IPS-18a (cell line): ENCODE measurements around the gene TTC39A.
"Not testable (repeated sequence)": the region's sequence is repeated elsewhere in the genome, so short reads cannot be mapped to it uniquely, and the experiment has no call there.

Experiments
- H3K27ac ChIP-seq: one replicate; pipeline ENCODE4 v1.5.1; 2013; ENCODE audit warnings: low read length
- H3K27me3 ChIP-seq: one replicate; pipeline ENCODE4 v1.6.1; 2013; ENCODE audit warnings: mild to moderate bottlenecking, low read length; ENCODE audit not compliant: control insufficient read depth, insufficient read depth
- H3K36me3 ChIP-seq: one replicate; pipeline ENCODE4 v1.6.1; 2013; ENCODE audit warnings: low read depth, low read length; ENCODE audit not compliant: control insufficient read depth
- H3K4me1 ChIP-seq: one replicate; pipeline ENCODE4 v1.6.1; 2013; ENCODE audit warnings: low read depth, low read length; ENCODE audit not compliant: control insufficient read depth
- H3K4me3 ChIP-seq: one replicate; pipeline ENCODE4 v1.5.1; 2013; ENCODE audit warnings: low read length
- H3K9ac ChIP-seq: one replicate; pipeline ENCODE4 v1.6.1; 2013; ENCODE audit warnings: mild to moderate bottlenecking, low read length, moderate library complexity
- H3K9me3 ChIP-seq: one replicate; pipeline ENCODE4 v1.6.1; 2013; ENCODE audit warnings: low read depth, low read length; ENCODE audit not compliant: control insufficient read depth

TTC39A gene

GRCh38 chr1:51270751-51271150, 59.6 kb downstream of the TTC39A start:
- H3K36me3 ChIP-seq, result peaks cover 19% of the 10 kb centered on the region
- H3K27ac ChIP-seq, result no peak overlapping the region
- no peaks in the 10 kb centered on the region for H3K9me3 ChIP-seq
- H3K9ac ChIP-seq, result no peak overlapping the region
- H3K4me3 ChIP-seq, result no peak overlapping the region
- no peaks in the 10 kb centered on the region for H3K4me1 ChIP-seq
- no peaks in the 10 kb centered on the region for H3K27me3 ChIP-seq

GRCh38 chr1:51268634-51269033, 61.7 kb downstream of the TTC39A start:
- Histone ChIP-seq H3K27me3 (no peaks in the 10 kb centered on the region), H3K9ac (no peak overlapping the region), H3K9me3 (no peaks in the 10 kb centered on the region), H3K4me3 (no peak overlapping the region), H3K36me3 (peaks cover 19% of the 10 kb centered on the region), H3K27ac (no peak overlapping the region), H3K4me1 (no peaks in the 10 kb centered on the region)

DNA sequence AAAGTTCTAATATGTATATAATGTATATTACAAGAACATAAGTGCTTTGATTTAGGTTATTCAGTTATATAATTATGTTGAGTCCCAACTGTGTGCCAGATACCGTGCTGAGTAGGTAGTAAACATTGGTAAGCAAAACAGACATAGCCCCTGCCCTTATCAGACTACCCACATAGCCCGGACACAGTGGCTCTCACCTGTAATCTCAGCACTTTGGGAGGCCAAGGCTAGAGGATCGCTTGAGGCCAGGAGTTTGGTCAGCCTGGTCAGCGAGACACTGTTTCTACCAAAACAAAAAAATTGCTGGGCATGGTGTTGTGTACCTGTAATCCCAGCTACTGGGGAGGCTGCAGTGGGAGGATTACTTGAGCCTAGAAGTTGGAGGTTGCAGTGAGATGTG, 63.6 kb downstream of the TTC39A start:
- H3K4me1 ChIP-seq, result no peaks in the 10 kb centered on the region

DNA sequence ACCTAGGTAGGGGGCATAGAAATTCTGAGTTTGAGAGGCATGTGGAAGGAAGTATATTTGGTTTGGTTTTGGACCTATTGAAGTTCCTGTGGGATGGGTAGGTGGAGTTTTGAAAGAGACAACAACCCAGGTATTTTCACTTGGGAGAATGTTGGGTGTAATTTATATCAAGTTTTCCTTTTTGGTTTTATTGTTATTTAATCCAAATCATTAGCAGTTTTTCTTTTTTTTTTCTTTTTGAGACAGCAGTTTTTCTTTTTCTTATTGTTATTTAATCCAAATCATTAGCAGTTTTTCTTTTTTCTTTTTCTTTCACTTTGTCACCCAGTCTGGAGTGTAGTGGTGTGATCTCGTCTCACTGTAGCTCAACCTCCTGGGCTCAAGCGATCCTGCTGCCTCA, 64.2 kb downstream of the TTC39A start:
- H3K27ac ChIP-seq, result no peak overlapping the region
- peaks cover 9% of the 10 kb centered on the region for H3K36me3 ChIP-seq
- no peaks in the 10 kb centered on the region for H3K27me3 ChIP-seq
- H3K9ac ChIP-seq, result no peak overlapping the region
- H3K4me3 ChIP-seq, result no peak overlapping the region
- H3K9me3 ChIP-seq, result no peaks in the 10 kb centered on the region
- no peaks in the 10 kb centered on the region for H3K4me1 ChIP-seq

More for the DNA sequence above, 63.6 kb downstream of the TTC39A start:
- H3K27ac ChIP-seq, result no peak overlapping the region
- no peaks in the 10 kb centered on the region for H3K27me3 ChIP-seq
- peaks cover 15% of the 10 kb centered on the region for H3K36me3 ChIP-seq
- H3K9me3 ChIP-seq, result no peaks in the 10 kb centered on the region
- H3K9ac ChIP-seq, result no peak overlapping the region
- no peak overlapping the region for H3K4me3 ChIP-seq

DNA sequence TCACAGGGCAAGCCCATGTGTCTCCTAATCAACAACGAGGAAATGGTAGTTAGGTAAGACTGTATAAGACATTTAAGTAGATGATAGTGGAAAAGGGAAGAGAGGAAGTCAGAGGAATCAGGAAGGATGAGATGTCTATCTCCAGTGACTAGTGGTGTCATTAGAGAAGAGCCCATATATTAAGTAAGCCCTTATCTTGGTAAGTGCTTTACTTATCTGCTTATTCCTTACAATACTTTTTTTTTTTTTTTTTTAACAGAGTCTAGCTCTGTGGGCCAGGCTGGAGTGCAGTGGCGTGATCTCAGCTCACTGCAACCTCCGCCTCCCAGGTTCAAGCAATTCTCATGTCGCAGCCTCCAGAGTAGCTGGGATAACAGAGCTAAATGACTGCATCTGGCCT, 64.7 kb downstream of the TTC39A start:
- H3K9ac ChIP-seq, result no peak overlapping the region
- no peak overlapping the region for H3K27ac ChIP-seq
- H3K27me3 ChIP-seq, result no peaks in the 10 kb centered on the region
- no peaks in the 10 kb centered on the region for H3K4me1 ChIP-seq
- no peaks in the 10 kb centered on the region for H3K9me3 ChIP-seq
- no peak overlapping the region for H3K4me3 ChIP-seq
- H3K36me3 ChIP-seq, result peaks cover 3% of the 10 kb centered on the region

DNA sequence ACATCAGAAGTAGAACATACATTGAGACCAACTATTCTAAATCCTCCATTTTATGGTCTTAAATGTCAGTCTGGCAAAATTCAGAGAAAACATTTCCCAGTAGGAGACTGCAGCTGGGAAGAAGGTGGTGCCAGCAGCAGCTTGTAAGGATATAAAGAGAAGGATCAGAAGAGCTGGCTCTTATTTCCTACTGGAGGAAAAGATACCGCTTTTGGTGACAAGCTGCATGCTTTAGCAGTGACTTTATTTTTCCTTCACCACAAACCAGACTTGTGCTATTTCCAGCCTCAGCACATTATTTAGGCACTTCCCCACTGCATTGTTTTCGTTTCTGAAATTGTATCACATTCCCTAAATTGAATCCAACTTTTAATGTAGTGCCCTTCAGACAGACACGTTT, 65.9 kb downstream of the TTC39A start:
- H3K4me3 ChIP-seq, result no peak overlapping the region
- no peaks in the 10 kb centered on the region for H3K27me3 ChIP-seq
- H3K9me3 ChIP-seq, result no peaks in the 10 kb centered on the region
- H3K36me3 ChIP-seq, result no peaks in the 10 kb centered on the region
- no peaks in the 10 kb centered on the region for H3K4me1 ChIP-seq
- no peak overlapping the region for H3K27ac ChIP-seq
- H3K9ac ChIP-seq, result no peak overlapping the region

GRCh38 chr1:51263147-51263877, 67.0 kb downstream of the TTC39A start:
- Histone ChIP-seq H3K4me3 (no peak overlapping the region), H3K9me3 (no peaks in the 10 kb centered on the region), H3K27me3 (no peaks in the 10 kb centered on the region), H3K9ac (no peak overlapping the region), H3K27ac (no peak overlapping the region), H3K4me1 (no peaks in the 10 kb centered on the region), H3K36me3 (no peaks in the 10 kb centered on the region)

GRCh38 chr1:51255331-51255730, 75.0 kb downstream of the TTC39A start:
- Histone ChIP-seq H3K9ac (no peak overlapping the region), H3K36me3 (no peaks in the 10 kb centered on the region), H3K4me1 (no peaks in the 10 kb centered on the region), H3K27ac (no peak overlapping the region), H3K9me3 (no peaks in the 10 kb centered on the region), H3K4me3 (no peak overlapping the region), H3K27me3 (no peaks in the 10 kb centered on the region)

GRCh38 chr1:51253691-51254090, 76.7 kb downstream of the TTC39A start:
- Histone ChIP-seq H3K9me3 (no peaks in the 10 kb centered on the region), H3K9ac (no peak overlapping the region), H3K27ac (no peak overlapping the region), H3K4me3 (no peak overlapping the region), H3K27me3 (no peaks in the 10 kb centered on the region), H3K4me1 (no peaks in the 10 kb centered on the region), H3K36me3 (no peaks in the 10 kb centered on the region)

DNA sequence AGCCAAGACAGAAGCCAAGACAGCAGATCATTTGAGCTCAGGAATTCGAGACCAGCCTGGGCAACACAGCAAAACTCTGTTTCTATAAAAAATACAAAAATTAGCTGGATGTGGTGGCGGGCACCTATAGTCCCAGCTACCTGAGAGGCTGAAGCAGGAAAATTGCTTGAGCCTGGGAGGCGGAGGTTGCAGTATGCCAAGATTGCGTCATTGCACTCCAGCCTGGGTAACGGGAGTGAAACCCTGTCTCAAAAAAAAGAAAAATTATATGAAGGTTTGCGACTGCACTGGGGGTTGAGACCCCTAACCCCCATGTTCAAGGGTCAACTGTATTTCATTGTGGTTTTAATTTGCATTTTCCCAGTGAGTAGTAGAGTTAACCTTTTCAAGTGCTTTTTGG, 78.0 kb downstream of the TTC39A start:
- Histone ChIP-seq H3K9me3 (no peaks in the 10 kb centered on the region), H3K27me3 (no peaks in the 10 kb centered on the region), H3K4me1 (no peaks in the 10 kb centered on the region), H3K27ac (no peak overlapping the region), H3K9ac (no peak overlapping the region), H3K36me3 (no peaks in the 10 kb centered on the region), H3K4me3 (no peak overlapping the region)

DNA sequence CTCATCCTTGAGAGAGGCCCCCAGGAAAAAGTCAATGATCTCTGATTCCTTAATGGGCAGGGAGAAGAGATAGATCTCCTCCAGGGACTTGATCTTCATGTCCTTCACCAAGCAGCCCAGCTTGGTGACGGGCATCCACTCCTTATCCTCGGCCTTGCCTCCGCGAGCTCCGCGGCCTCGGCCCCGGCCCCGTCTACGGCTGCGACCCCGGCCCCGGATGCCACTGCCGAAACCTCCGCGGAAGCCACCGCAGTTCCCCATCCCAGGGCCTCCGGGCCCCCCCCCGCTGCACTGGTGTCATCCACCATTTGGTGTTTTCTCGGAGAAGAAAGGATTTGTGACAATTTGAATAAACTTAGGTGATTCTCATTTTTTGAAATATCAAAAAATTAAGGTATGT, 79.2 kb downstream of the TTC39A start:
- not testable (repeated sequence) for H3K9me3 ChIP-seq, H3K4me3 ChIP-seq, H3K27ac ChIP-seq, H3K4me1 ChIP-seq, H3K27me3 ChIP-seq, H3K36me3 ChIP-seq, H3K9ac ChIP-seq

DNA sequence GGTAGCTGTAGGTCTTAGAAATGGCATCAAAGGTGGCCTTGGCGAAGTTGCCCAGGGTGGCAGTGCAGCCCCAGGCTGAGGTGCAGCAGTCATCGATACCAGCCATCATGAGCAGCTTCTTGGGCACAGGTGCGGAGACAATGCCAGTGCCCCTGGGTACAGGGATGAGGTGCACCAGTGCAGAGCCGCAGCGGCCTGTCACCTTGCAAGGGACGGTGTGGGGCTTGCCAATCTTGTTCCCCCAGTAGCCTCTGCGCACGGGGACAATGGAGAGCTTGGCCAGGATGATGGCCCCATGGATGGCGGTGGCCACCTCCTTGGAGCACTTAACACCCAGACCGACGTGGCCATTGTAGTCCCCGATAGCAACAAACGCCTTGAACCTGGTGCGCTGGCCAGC, 79.6 kb downstream of the TTC39A start:
- H3K4me3 ChIP-seq, H3K4me1 ChIP-seq, H3K9ac ChIP-seq, H3K27ac ChIP-seq, H3K27me3 ChIP-seq, H3K9me3 ChIP-seq, H3K36me3 ChIP-seq: not testable (repeated sequence)
